Neural cell (in vitro differentiated cells): Measurements from ENCODE around the gene WNT7A. TPM values are rescaled to one million over a fixed set of nuclear protein-coding genes. Genes with fewer than 3 reads are reported as not detected.
A peak's percentile ranks its signal among the peaks of the same experiment; 100 is the strongest.
"Not testable (repeated sequence)": the region's sequence is repeated elsewhere in the genome, so short reads cannot be mapped to it uniquely, and the experiment has no call there.

ENCODE experiments used
- H2AFZ ChIP-seq: fragments of 200-600, 300-800 bp; sonication (generic), shearing (Covaris generic); 2 replicates; pipeline ENCODE4 v1.6.0; 2014; ENCODE audit warnings: low read depth, mild to moderate bottlenecking, antibody characterized with exemption, low read length, moderate library complexity
- H3F3A ChIP-seq: fragments of 200-600 bp; shearing (Covaris generic); 2 replicates; pipeline ENCODE4 v1.6.1; 2016; ENCODE audit warnings: mild to moderate bottlenecking, moderate library complexity, mixed read lengths, antibody characterized with exemption, low read length; ENCODE audit not compliant: insufficient read depth, poor library complexity, severe bottlenecking
- H3K27ac ChIP-seq: fragments of 200-600, 300-800 bp; sonication (generic), shearing (Covaris generic); 2 replicates; pipeline ENCODE4 v1.5.1; 2014; ENCODE audit warnings: mild to moderate bottlenecking, low read length, moderate library complexity
- H3K27me3 ChIP-seq: fragments of 300-800, 200-600 bp; sonication (generic), shearing (Covaris generic); 2 replicates; pipeline ENCODE4 v1.6.0; 2014; ENCODE audit warnings: mild to moderate bottlenecking, low read depth, low read length, moderate library complexity; ENCODE audit not compliant: insufficient read depth
- H3K36me3 ChIP-seq: fragments of 300-800, 200-600 bp; sonication (generic), shearing (Covaris generic); 2 replicates; pipeline ENCODE4 v1.5.1; 2014; ENCODE audit warnings: mild to moderate bottlenecking, antibody characterized with exemption, low read length, moderate library complexity; ENCODE audit not compliant: insufficient read depth
- H3K4me2 ChIP-seq: fragments of 300-800, 200-600 bp; sonication (generic), shearing (Covaris generic); 2 replicates; pipeline ENCODE4 v1.6.0; 2014; ENCODE audit warnings: mild to moderate bottlenecking, low read length
- H3K4me3 ChIP-seq: fragments of 300-800, 200-600 bp; sonication (generic), shearing (Covaris generic); 2 replicates; pipeline ENCODE4 v1.5.1; 2014; ENCODE audit warnings: mild to moderate bottlenecking, low read length, moderate library complexity
- H3K79me2 ChIP-seq: fragments of 200-600 bp; shearing (Covaris generic); replicated peaks from 2 replicates; pipeline ENCODE4 v1.6.0; 2014; ENCODE audit warnings: mild to moderate bottlenecking, low read length, moderate library complexity; ENCODE audit not compliant: insufficient read depth
- H3K9ac ChIP-seq: fragments of 300-800, 200-600 bp; sonication (generic), shearing (Covaris generic); 2 replicates; pipeline ENCODE4 v1.6.1; 2016; ENCODE audit warnings: mild to moderate bottlenecking, low read length, mixed read lengths
- H3K9me2 ChIP-seq: fragments of 200-600 bp; shearing (Covaris generic); 2 replicates; pipeline ENCODE4 v1.6.1; 2016; ENCODE audit warnings: mild to moderate bottlenecking, low read length, mixed read lengths; ENCODE audit not compliant: insufficient read depth
- H3K9me3 ChIP-seq: fragments of 200-600, 300-800 bp; sonication (generic), shearing (Covaris generic); 2 replicates; pipeline ENCODE4 v1.6.1; 2016; ENCODE audit warnings: mild to moderate bottlenecking, mixed run types, low read length, moderate library complexity, mixed read lengths
- H4K20me1 ChIP-seq: fragments of 200-600 bp; shearing (Covaris generic); 2 replicates; pipeline ENCODE4 v1.6.1; 2016; ENCODE audit warnings: mild to moderate bottlenecking, mixed run types; ENCODE audit not compliant: insufficient read depth
- EP300 ChIP-seq: fragments of 450-650 bp; conservative IDR thresholded peaks from 2 replicates; pipeline ENCODE4 v1.6.1; 2014; ENCODE audit warnings: antibody characterized with exemption, mild to moderate bottlenecking, moderate library complexity; ENCODE audit not compliant: poor library complexity, severe bottlenecking
- EZH2 ChIP-seq: fragments of 200-600, 300-800 bp; shearing (Covaris generic), sonication (generic); IDR thresholded peaks from 2 replicates; pipeline ENCODE4 v1.6.1; 2014; ENCODE audit warnings: antibody characterized with exemption, low read length, borderline replicate concordance, mild to moderate bottlenecking; ENCODE audit not compliant: insufficient read depth, poor library complexity, severe bottlenecking
- MXI1 ChIP-seq: fragments of 450-650 bp; conservative IDR thresholded peaks from 2 replicates; pipeline ENCODE4 v1.6.1; 2014; ENCODE audit warnings: antibody characterized with exemption, mild to moderate bottlenecking; ENCODE audit not compliant: poor library complexity, severe bottlenecking
- POLR2AphosphoS5 ChIP-seq: IDR thresholded peaks from 2 replicates; pipeline ENCODE4 v1.6.1; 2012
- RAD21 ChIP-seq: fragments of 450-650 bp; conservative IDR thresholded peaks from 2 replicates; pipeline ENCODE4 v1.6.1; 2014; ENCODE audit warnings: antibody characterized with exemption, mild to moderate bottlenecking, moderate library complexity
- SMC3 ChIP-seq: fragments of 450-650 bp; conservative IDR thresholded peaks from 2 replicates; pipeline ENCODE4 v1.6.1; 2014; ENCODE audit warnings: antibody characterized with exemption, mild to moderate bottlenecking, moderate library complexity; ENCODE audit not compliant: poor library complexity
- TAF1 ChIP-seq: IDR thresholded peaks from 2 replicates; pipeline ENCODE4 v1.6.1; 2012; ENCODE audit warnings: low read depth
- polyA minus RNA-seq: library from RNA; depleted of rRNA, polyadenylated mRNA; stranded (reverse); fragments of >200 nt; gene quantifications from 2 replicates; pipeline ENCODE4 v1.2.3, GENCODE V29; 2014
- polyA plus RNA-seq: library from polyadenylated mRNA; depleted of rRNA; stranded (reverse); fragments of >200 nt; gene quantifications from 2 replicates; pipeline ENCODE4 v1.2.3, GENCODE V29; 2014
- TF ChIP-seq, protein P1 (sequence below): fragments of 450-650 bp; IDR thresholded peaks from 2 replicates; pipeline ENCODE4 v1.5.1; 2014; ENCODE audit warnings: antibody characterized with exemption, mild to moderate bottlenecking, moderate library complexity; ENCODE audit not compliant: poor library complexity, severe bottlenecking
- TF ChIP-seq, protein P2 (sequence below): IDR thresholded peaks from 2 replicates; pipeline ENCODE4 v1.6.1; 2012; ENCODE audit warnings: borderline replicate concordance

The WNT7A gene
- polyA plus RNA-seq (13.3 and 17.7 TPM in 2 replicates), polyA minus RNA-seq (35.8 and 37.4 TPM in 2 replicates)

DNA sequence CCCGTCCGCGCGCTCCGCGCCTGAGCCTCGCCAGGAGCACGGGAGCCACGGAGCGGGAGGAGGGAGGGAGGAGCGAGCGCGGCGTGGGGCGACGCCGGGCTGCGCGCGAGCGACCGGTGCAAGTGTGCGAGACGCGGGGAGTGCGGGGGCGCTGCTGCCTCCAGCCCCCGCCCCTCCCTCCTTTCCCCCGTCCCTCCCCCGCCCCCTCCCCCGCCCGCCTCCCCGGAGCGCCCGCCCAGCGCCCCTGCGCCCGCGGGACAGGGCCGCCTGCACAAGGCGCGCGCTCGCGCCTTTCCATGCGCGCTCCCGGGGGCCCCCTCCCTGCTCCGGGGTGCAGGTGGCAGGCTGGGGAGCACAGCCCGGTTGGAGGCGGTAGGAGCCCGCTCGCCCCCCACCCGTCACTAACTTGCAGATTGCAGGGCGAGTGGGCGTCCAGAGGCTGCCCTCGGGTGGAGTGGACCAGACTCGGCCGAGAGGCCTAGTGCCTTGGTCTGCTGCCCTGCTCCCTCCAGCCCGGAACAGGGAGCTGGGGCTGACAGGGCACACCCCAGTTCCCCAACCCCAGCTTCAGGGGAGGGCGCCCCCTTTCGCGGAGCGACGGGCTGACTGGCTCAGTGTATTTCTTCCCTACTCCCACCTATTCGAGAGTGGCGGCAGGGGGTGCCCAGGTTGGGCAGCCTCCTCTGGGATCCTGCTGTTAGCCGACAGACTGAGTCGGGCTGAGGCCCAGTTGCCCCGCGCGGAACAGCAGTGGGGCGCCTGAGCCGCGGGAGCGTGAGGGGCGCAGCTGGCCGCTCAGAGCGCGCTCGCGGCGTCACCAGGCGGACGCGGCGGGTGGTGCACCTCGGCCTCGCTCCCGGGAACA lies at the start of gene WNT7A:
WNT7A (minus strand) TSS at position 126 of the 865 bp plus-strand sequence. CDS start 255 bp downstream, outside the sequence.
- Histone ChIP-seq H2AFZ (peak within 1 kb of the TSS; percentile 73), H3K9ac (peak within 1 kb of the TSS; percentile 92)

DNA sequence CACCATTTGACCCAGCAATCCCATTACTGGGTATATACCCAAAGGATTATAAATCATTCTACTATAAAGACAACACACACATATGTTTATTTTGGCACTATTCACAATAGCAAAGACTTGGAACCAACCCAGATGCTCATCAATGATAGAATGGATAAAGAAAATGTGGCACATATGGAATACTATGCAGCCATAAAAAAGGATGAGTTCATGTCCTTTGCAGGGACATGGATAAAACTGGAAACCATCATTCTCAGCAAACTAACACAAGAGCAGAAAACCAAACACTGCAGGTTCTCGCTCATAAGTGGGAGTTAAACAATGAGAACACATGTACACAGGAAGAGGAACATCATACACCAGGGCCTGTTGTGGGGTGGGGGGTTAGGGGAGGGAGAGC lies 48.9 kb upstream of the WNT7A start:
- not testable (repeated sequence) for H3K4me3 ChIP-seq, H3F3A ChIP-seq, H3K9me2 ChIP-seq, H3K9me3 ChIP-seq, H3K27me3 ChIP-seq, H3K79me2 ChIP-seq, H2AFZ ChIP-seq, H3K9ac ChIP-seq, H3K36me3 ChIP-seq, H3K27ac ChIP-seq, H4K20me1 ChIP-seq, H3K4me2 ChIP-seq

More for the DNA sequence above, at the start of gene WNT7A:
- H3K79me2 ChIP-seq = peaks cover 13% of the 10 kb centered on the region
- peak within 1 kb of the TSS; percentile 80 for H3K27ac ChIP-seq
- no peaks in the 10 kb centered on the region for H3K36me3 ChIP-seq
- no peaks in the 10 kb centered on the region for H3K9me2 ChIP-seq
- H3K4me2 ChIP-seq = peak within 1 kb of the TSS; percentile 77
- H4K20me1 ChIP-seq = no peaks in the 10 kb centered on the region
- peaks cover 6% of the 10 kb centered on the region for H3K27me3 ChIP-seq
- peak within 1 kb of the TSS; percentile 92 for H3K4me3 ChIP-seq
- no peaks in the 10 kb centered on the region for H3K9me3 ChIP-seq
- no peaks in the 10 kb centered on the region for H3F3A ChIP-seq
- TF ChIP-seq EP300 (peak; percentile 37), SMC3 (peak; percentile 99), POLR2AphosphoS5 (peak; percentile 71), EZH2 (no peak), TAF1 (no peak), RAD21 (peak; percentile 99), MXI1 (no peak)
- TF ChIP-seq, protein P1, sequence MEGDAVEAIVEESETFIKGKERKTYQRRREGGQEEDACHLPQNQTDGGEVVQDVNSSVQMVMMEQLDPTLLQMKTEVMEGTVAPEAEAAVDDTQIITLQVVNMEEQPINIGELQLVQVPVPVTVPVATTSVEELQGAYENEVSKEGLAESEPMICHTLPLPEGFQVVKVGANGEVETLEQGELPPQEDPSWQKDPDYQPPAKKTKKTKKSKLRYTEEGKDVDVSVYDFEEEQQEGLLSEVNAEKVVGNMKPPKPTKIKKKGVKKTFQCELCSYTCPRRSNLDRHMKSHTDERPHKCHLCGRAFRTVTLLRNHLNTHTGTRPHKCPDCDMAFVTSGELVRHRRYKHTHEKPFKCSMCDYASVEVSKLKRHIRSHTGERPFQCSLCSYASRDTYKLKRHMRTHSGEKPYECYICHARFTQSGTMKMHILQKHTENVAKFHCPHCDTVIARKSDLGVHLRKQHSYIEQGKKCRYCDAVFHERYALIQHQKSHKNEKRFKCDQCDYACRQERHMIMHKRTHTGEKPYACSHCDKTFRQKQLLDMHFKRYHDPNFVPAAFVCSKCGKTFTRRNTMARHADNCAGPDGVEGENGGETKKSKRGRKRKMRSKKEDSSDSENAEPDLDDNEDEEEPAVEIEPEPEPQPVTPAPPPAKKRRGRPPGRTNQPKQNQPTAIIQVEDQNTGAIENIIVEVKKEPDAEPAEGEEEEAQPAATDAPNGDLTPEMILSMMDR = peak; percentile 99
- TF ChIP-seq, protein P2, sequence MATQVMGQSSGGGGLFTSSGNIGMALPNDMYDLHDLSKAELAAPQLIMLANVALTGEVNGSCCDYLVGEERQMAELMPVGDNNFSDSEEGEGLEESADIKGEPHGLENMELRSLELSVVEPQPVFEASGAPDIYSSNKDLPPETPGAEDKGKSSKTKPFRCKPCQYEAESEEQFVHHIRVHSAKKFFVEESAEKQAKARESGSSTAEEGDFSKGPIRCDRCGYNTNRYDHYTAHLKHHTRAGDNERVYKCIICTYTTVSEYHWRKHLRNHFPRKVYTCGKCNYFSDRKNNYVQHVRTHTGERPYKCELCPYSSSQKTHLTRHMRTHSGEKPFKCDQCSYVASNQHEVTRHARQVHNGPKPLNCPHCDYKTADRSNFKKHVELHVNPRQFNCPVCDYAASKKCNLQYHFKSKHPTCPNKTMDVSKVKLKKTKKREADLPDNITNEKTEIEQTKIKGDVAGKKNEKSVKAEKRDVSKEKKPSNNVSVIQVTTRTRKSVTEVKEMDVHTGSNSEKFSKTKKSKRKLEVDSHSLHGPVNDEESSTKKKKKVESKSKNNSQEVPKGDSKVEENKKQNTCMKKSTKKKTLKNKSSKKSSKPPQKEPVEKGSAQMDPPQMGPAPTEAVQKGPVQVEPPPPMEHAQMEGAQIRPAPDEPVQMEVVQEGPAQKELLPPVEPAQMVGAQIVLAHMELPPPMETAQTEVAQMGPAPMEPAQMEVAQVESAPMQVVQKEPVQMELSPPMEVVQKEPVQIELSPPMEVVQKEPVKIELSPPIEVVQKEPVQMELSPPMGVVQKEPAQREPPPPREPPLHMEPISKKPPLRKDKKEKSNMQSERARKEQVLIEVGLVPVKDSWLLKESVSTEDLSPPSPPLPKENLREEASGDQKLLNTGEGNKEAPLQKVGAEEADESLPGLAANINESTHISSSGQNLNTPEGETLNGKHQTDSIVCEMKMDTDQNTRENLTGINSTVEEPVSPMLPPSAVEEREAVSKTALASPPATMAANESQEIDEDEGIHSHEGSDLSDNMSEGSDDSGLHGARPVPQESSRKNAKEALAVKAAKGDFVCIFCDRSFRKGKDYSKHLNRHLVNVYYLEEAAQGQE = no peak
